Spleen (tissue), 7 donors: ENCODE data around the gene PRKCE.

Experiments
- CTCF ChIP-seq, 11 experiments: fragments of 200-600 bp in 7 of 11; fragments of 450-650 bp in 4 of 11; sonication (generic) in 4 of 11; IDR thresholded peaks in 8 of 11; conservative IDR thresholded peaks in 3 of 11; 1 replicate in 7 of 11; 2 replicates in 4 of 11; pipeline versions ENCODE4 v1.4.0 to v1.8.0; 2016 to 2021; ENCODE audit warnings: antibody characterized with exemption in 11 of 11, inconsistent platforms in 4 of 11, mild to moderate bottlenecking in 1 of 11
- POLR2A ChIP-seq, 3 donors: fragments of 450-650 bp; IDR thresholded peaks; one replicate each; pipeline ENCODE4 v1.5.1; 2017; ENCODE audit warnings: antibody characterized with exemption in 3 of 3, mild to moderate bottlenecking in 1 of 3
- POLR2AphosphoS5 ChIP-seq, 3 donors: sonication (generic); formaldehyde crosslinking; IDR thresholded peaks; one replicate each; pipeline ENCODE4 v1.5.1; 2017; ENCODE audit warnings: antibody characterized with exemption in 3 of 3
- donor health status: DM: no; HTN: no; CAD: no; lungs with moderate emphysema.
- donor health status: DM: no; HTN: no; CAD: no.
- donor health status: DM: no; HTN: no; CAD: no.

- no peak for TF ChIP-seq CTCF (IDR thresholded peaks at IDR 0.05 in 8 of 11, conservative IDR thresholded peaks at IDR 0.05 in 3 of 11)
- TF ChIP-seq POLR2A (IDR thresholded peaks at IDR 0.05), result no peak
- TF ChIP-seq POLR2AphosphoS5 (IDR thresholded peaks at IDR 0.05), result no peak
These were observed 205.2 kb downstream of the PRKCE start for GRCh38 chr2:45856391-45857274.
